Glutamatergic neuron (in vitro differentiated cells): ENCODE results near the gene ZSWIM3. TPM values are rescaled to one million over a fixed set of nuclear protein-coding genes. Genes with fewer than 3 reads are reported as not detected.

Experiments used
- DNase-seq: peaks from one replicate; pipeline ENCODE4 v3.0.0; 2022
- H3K27ac Mint-ChIP-seq: one replicate; pipeline ENCODE4 v1.8.0; 2020; ENCODE audit warnings: mild to moderate bottlenecking, mixed read lengths, inconsistent platforms; ENCODE audit not compliant: unreplicated experiment
- H3K27me3 Mint-ChIP-seq: one replicate; pipeline ENCODE4 v1.8.0; 2020; ENCODE audit warnings: mild to moderate bottlenecking, moderate library complexity, mixed read lengths, inconsistent platforms; ENCODE audit not compliant: unreplicated experiment
- H3K36me3 Mint-ChIP-seq: one replicate; pipeline ENCODE4 v1.8.0; 2020; ENCODE audit warnings: mild to moderate bottlenecking, mixed read lengths, inconsistent platforms; ENCODE audit not compliant: unreplicated experiment
- H3K4me1 Mint-ChIP-seq: one replicate; pipeline ENCODE4 v1.8.0; 2020; ENCODE audit warnings: mild to moderate bottlenecking, low read depth, mixed read lengths, inconsistent platforms; ENCODE audit not compliant: unreplicated experiment
- H3K4me3 Mint-ChIP-seq: one replicate; pipeline ENCODE4 v1.8.0; 2020; ENCODE audit warnings: mild to moderate bottlenecking, mixed read lengths, inconsistent platforms; ENCODE audit not compliant: unreplicated experiment
- H3K9me3 Mint-ChIP-seq: one replicate; pipeline ENCODE4 v1.8.0; 2020; ENCODE audit warnings: mild to moderate bottlenecking, moderate library complexity, mixed read lengths, inconsistent platforms; ENCODE audit not compliant: unreplicated experiment
- long read RNA-seq: library from polyadenylated mRNA; unstranded; transcript quantifications from one replicate; pipeline ENCODE4 v2.0.0, GENCODE V29; 2020; ENCODE audit not compliant: unreplicated experiment
- total RNA-seq: library from RNA; stranded (reverse); fragmentation: NEBNext Ultra II Directional; extraction: Animal tissue kit (Norgen Biotek cat#: 25700); gene quantifications from one replicate; pipeline ENCODE4 v1.2.1, GENCODE V29; 2021; ENCODE audit not compliant: unreplicated experiment
- TF ChIP-seq, protein P1 (sequence below): fragments of 200-600 bp; sonication (generic); IDR thresholded peaks from one replicate; pipeline ENCODE4 v1.5.0; 2021; ENCODE audit not compliant: partially characterized antibody, unreplicated experiment

ZSWIM3 gene
- 7.9 TPM for total RNA-seq
- long read RNA-seq, partial matches to known transcripts: 0 of 4 reads
- long read RNA-seq, other reads (novel, unspliced or antisense): 1 of 4 reads

- Mint-ChIP-seq H3K27me3 (peaks cover 5% of the 10 kb centered on the region), H3K36me3 (no peaks in the 10 kb centered on the region), H3K9me3 (peaks cover 4% of the 10 kb centered on the region), H3K4me3 (peak within 1 kb of the TSS; percentile 95), H3K4me1 (peaks cover 6% of the 10 kb centered on the region), H3K27ac (peak within 1 kb of the TSS; percentile 95)
- TF ChIP-seq, protein P1, sequence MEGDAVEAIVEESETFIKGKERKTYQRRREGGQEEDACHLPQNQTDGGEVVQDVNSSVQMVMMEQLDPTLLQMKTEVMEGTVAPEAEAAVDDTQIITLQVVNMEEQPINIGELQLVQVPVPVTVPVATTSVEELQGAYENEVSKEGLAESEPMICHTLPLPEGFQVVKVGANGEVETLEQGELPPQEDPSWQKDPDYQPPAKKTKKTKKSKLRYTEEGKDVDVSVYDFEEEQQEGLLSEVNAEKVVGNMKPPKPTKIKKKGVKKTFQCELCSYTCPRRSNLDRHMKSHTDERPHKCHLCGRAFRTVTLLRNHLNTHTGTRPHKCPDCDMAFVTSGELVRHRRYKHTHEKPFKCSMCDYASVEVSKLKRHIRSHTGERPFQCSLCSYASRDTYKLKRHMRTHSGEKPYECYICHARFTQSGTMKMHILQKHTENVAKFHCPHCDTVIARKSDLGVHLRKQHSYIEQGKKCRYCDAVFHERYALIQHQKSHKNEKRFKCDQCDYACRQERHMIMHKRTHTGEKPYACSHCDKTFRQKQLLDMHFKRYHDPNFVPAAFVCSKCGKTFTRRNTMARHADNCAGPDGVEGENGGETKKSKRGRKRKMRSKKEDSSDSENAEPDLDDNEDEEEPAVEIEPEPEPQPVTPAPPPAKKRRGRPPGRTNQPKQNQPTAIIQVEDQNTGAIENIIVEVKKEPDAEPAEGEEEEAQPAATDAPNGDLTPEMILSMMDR: no peak
- peak; percentile 84 for DNase-seq
Measured at GRCh38 chr20:45857114-45857881, at the start of gene ZSWIM3, which contains the start of gene ACOT8. Gene ZSWIM3 (plus strand): TSS chr20:45857614. CDS start chr20:45857826, 212 bp downstream. Gene ACOT8 (minus strand): TSS chr20:45857392. CDS start chr20:45857315, 77 bp downstream.

- Mint-ChIP-seq H3K36me3 (no peaks in the 10 kb centered on the region), H3K27ac (no peak overlapping the region)
Measured at GRCh38 chr20:45810191-45810970, 47.0 kb upstream of the ZSWIM3 start.

DNA sequence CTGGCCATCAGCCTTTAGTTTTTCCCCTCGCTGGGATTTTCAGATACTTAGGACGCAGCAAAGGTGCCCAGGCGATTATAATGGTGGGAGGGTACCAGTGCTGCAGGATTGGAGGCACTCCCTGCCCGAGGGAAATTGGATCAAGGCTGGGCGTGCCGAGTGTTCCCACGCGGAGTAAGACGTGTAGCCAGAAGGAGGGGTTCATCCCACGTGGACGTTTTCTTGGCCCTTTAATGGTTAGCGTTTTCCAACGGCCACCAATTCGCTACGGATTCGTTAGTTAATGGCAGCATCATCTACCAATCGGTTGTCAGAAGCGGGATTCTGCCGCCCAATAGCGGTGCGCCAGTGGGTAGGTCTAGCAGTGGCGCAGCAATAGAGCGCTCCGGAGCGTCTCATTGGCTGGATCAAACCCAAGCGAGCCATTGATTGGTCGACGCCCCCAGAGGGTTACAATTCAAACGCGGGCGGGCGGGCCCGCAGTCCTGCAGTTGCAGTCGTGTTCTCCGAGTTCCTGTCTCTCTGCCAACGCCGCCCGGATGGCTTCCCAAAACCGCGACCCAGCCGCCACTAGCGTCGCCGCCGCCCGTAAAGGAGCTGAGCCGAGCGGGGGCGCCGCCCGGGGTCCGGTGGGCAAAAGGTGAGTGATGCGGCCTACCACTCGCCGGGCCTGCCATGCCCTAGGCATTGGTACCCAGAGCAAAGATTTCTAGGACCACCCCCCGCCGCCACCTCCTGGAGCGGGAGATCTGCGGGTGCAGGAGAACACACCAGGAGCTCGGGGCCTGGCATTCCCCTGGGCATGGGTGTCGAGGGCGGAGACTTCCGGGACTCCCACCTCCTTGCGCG, 45.0 kb upstream of the ZSWIM3 start, which contains the start of gene UBE2C:
Gene UBE2C (plus strand): TSS at position 488 of the 849 bp plus-strand sequence. CDS start 52 bp downstream, at position 540.
- H3K4me3 Mint-ChIP-seq: peak within 1 kb of the TSS; percentile 87
- H3K9me3 Mint-ChIP-seq: peaks cover 7% of the 10 kb centered on the region
- H3K27ac Mint-ChIP-seq: no peak within 1 kb of the TSS
- DNase-seq: peak; percentile 95
- H3K36me3 Mint-ChIP-seq: no peaks in the 10 kb centered on the region
- peaks cover 6% of the 10 kb centered on the region for H3K4me1 Mint-ChIP-seq
- H3K27me3 Mint-ChIP-seq: peaks cover 8% of the 10 kb centered on the region
- TF ChIP-seq, protein P1: no peak

More at GRCh38 chr20:45810191-45810970, 47.0 kb upstream of the ZSWIM3 start:
- H3K27me3 Mint-ChIP-seq: peaks cover 6% of the 10 kb centered on the region
- no peak overlapping the region for H3K4me3 Mint-ChIP-seq
- no peak for DNase-seq
- TF ChIP-seq, protein P1: no peak
- H3K4me1 Mint-ChIP-seq: peaks cover 3% of the 10 kb centered on the region
- peaks cover 4% of the 10 kb centered on the region for H3K9me3 Mint-ChIP-seq

DNA sequence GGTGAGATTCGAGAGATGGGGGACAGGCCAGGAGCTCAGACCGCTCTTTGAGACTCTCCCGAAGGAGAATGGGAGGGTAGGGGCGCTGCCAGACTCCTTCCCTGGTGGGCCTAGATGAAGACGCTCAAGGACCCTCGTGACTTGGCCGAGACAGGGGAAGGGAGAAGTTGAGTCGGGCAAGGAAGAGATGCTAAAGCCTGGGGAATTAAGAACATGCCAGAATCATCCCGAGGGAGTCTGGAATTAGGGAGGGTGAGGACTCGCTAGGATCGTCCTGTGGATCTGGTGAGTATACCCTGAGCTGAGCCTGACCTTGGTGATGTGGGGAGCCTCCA, 44.4 kb upstream of the ZSWIM3 start:
- Mint-ChIP-seq H3K4me3 (peak overlapping the region; percentile 87), H3K9me3 (peaks cover 7% of the 10 kb centered on the region), H3K27ac (no peak overlapping the region), H3K4me1 (peaks cover 6% of the 10 kb centered on the region), H3K36me3 (no peaks in the 10 kb centered on the region), H3K27me3 (peaks cover 8% of the 10 kb centered on the region)
- TF ChIP-seq, protein P1: no peak
- no peak for DNase-seq
